Brain microvascular endothelial cell (primary cell): ENCODE data around the gene PARD6B.

Source experiments
- DNase-seq: peaks from one replicate; pipeline ENCODE4 v3.0.0-alpha.2; 2020
- H3K27ac ChIP-seq: fragments of 250-450 bp; sonication (Bioruptor Pico); 2 replicates; pipeline ENCODE4 v1.5.1; 2020; ENCODE audit warnings: mild to moderate bottlenecking, moderate library complexity
- H3K27me3 ChIP-seq: fragments of 250-450 bp; sonication (Bioruptor Pico); replicated peaks from 2 replicates; pipeline ENCODE4 v1.5.1; 2020; ENCODE audit warnings: mild to moderate bottlenecking
- H3K36me3 ChIP-seq: fragments of 250-450 bp; sonication (Bioruptor Pico); replicated peaks from 2 replicates; pipeline ENCODE4 v1.5.1; 2020; ENCODE audit warnings: mild to moderate bottlenecking
- H3K4me3 ChIP-seq: 2 replicates; pipeline ENCODE4 v1.5.1; 2011; ENCODE audit warnings: low read depth, mild to moderate bottlenecking, control low read depth, low read length, moderate library complexity
- CTCF ChIP-seq: IDR thresholded peaks from 2 replicates; pipeline ENCODE4 v1.5.1; 2011; ENCODE audit warnings: low read depth, mild to moderate bottlenecking, moderate library complexity, low read length, control low read depth, inconsistent platforms; ENCODE audit errors: missing control alignments
- in situ Hi-C: cut with HindIII; loops from 2 replicates; pipeline ENCODE4 v1.10.0; 2017; ENCODE audit warnings: low sequenced_read_pairs, low pct_ligation_motif_present

Gene PARD6B

GRCh38 chr20:50722424-50723155 lies 8.8 kb upstream of the PARD6B start:
- Histone ChIP-seq H3K4me3 (no peak overlapping the region), H3K36me3 (no peaks in the 10 kb centered on the region), H3K27me3 (no peaks in the 10 kb centered on the region), H3K27ac (no peak overlapping the region)
- no peak for TF ChIP-seq CTCF
- in situ Hi-C loops = no loop called here
- no peak for DNase-seq

- DNase-seq = no peak
- TF ChIP-seq CTCF = no peak
- Histone ChIP-seq H3K27me3 (no peaks in the 10 kb centered on the region), H3K4me3 (no peak overlapping the region), H3K27ac (no peak overlapping the region), H3K36me3 (no peaks in the 10 kb centered on the region)
- in situ Hi-C loops = no loop called here
Measured at GRCh38 chr20:50723672-50724071, 7.7 kb upstream of the PARD6B start.

- Histone ChIP-seq H3K27ac (peak overlapping the region; percentile 59), H3K4me3 (no peak overlapping the region), H3K27me3 (no peaks in the 10 kb centered on the region), H3K36me3 (no peaks in the 10 kb centered on the region)
- no peak for TF ChIP-seq CTCF
- DNase-seq = no peak
- in situ Hi-C loops = no loop called here
Measured at GRCh38 chr20:50724112-50724725, 7.2 kb upstream of the PARD6B start.

GRCh38 chr20:50724851-50725723 lies 6.3 kb upstream of the PARD6B start:
- H3K36me3 ChIP-seq = no peaks in the 10 kb centered on the region
- TF ChIP-seq CTCF = no peak
- DNase-seq = peak; percentile 98
- peak overlapping the region; percentile 80 for H3K27ac ChIP-seq
- no peak overlapping the region for H3K4me3 ChIP-seq
- H3K27me3 ChIP-seq = no peaks in the 10 kb centered on the region
- in situ Hi-C loops = no loop called here

GRCh38 chr20:50725724-50726005 lies 5.7 kb upstream of the PARD6B start:
- peak overlapping the region; percentile 80 for H3K27ac ChIP-seq

More at GRCh38 chr20:50725724-50726005, 5.7 kb upstream of the PARD6B start:
- no peaks in the 10 kb centered on the region for H3K27me3 ChIP-seq
- H3K36me3 ChIP-seq = no peaks in the 10 kb centered on the region
- DNase-seq = no peak
- in situ Hi-C loops = no loop called here
- TF ChIP-seq CTCF = no peak
- H3K4me3 ChIP-seq = no peak overlapping the region
